IMR-90 (cell line): ENCODE measurements around the gene PPP1R2. TPM values are rescaled to one million over a fixed set of nuclear protein-coding genes. Genes with fewer than 3 reads are reported as not detected.

Source experiments
- ATAC-seq: fragments of 200-7000 bp; cut with Tn5 transposase; 2 replicates; pipeline ENCODE4 v1.9.1; 2020; ENCODE audit warnings: low read depth, mild to moderate bottlenecking, moderate library complexity
- Bru-seq: library from RNA; stranded (reverse); fragments of 400-500 nt; gene quantifications from one replicate; lab custom pipeline; 2021; lab: Mats Ljungman, UMichigan
- BruChase-seq, 2 experiments: library from RNA; stranded (reverse); fragments of 400-500 nt; gene quantifications; one replicate each; lab custom pipeline; 2021; lab: Mats Ljungman, UMichigan
- BruUV-seq: library from RNA; stranded (reverse); fragments of 400-500 nt; replicated peaks from 2 replicates; lab custom pipeline; 2021; lab: Mats Ljungman, UMichigan
- CTCF ChIA-PET: fragments of 300-600 bp; formaldehyde crosslinking; extraction: SDS; loops from one replicate; lab custom pipeline; 2021; ENCODE audit warnings: antibody characterized with exemption; lab: Yijun Ruan, JAX
- POLR2A ChIA-PET: fragments of 300-600 bp; sonication (Branson Sonifier 250); formaldehyde crosslinking; loops from one replicate; lab custom pipeline; 2022; ENCODE audit warnings: antibody characterized with exemption; ENCODE audit not compliant: unreplicated experiment; lab: Charles Lee
- DNase-seq: peaks from one replicate; pipeline ENCODE4 v3.0.0; 2013
- H2AFZ ChIP-seq: replicated peaks from 2 replicates; pipeline ENCODE3; 2013; ENCODE audit warnings: low read length, mild to moderate bottlenecking; ENCODE audit not compliant: poor library complexity
- H2AK5ac ChIP-seq: 2 replicates; pipeline ENCODE4 v1.6.1; 2013; ENCODE audit warnings: low read depth, low read length, inconsistent platforms
- H2AK9ac ChIP-seq: replicated peaks from 2 replicates; pipeline ENCODE3; 2013; ENCODE audit warnings: mild to moderate bottlenecking, low read depth, low read length, moderate library complexity; ENCODE audit not compliant: poor library complexity
- H2BK120ac ChIP-seq: 2 replicates; pipeline ENCODE4 v1.6.1; 2013; ENCODE audit warnings: low read depth, low read length, inconsistent platforms
- H2BK15ac ChIP-seq: 3 replicates; pipeline ENCODE4 v1.6.1; 2013; ENCODE audit warnings: low read depth, low read length, inconsistent platforms
- H2BK20ac ChIP-seq: 2 replicates; pipeline ENCODE4 v1.6.1; 2013; ENCODE audit warnings: low read depth, mild to moderate bottlenecking, inconsistent platforms, low read length, moderate library complexity
- H2BK5ac ChIP-seq: 2 replicates; pipeline ENCODE4 v1.6.1; 2013; ENCODE audit warnings: mild to moderate bottlenecking, low read depth, low read length, inconsistent platforms; ENCODE audit not compliant: poor library complexity, severe bottlenecking
- H3K14ac ChIP-seq: replicated peaks from 2 replicates; pipeline ENCODE4 v1.6.1; 2013; ENCODE audit warnings: low read depth, low read length, inconsistent platforms
- H3K18ac ChIP-seq: 2 replicates; pipeline ENCODE4 v1.6.1; 2013; ENCODE audit warnings: low read depth, low read length, control low read depth
- H3K23ac ChIP-seq: 2 replicates; pipeline ENCODE4 v1.6.1; 2013; ENCODE audit warnings: low read depth, low read length, inconsistent platforms
- H3K27ac ChIP-seq: 2 replicates; pipeline ENCODE4 v1.5.1; 2013; ENCODE audit warnings: mild to moderate bottlenecking, control low read depth, low read length; ENCODE audit not compliant: insufficient read depth
- H3K27me3 ChIP-seq: 2 replicates; pipeline ENCODE4 v1.6.1; 2013; ENCODE audit warnings: low read length; ENCODE audit not compliant: control insufficient read depth, insufficient read depth
- H3K36me3 ChIP-seq: 2 replicates; pipeline ENCODE4 v1.6.1; 2013; ENCODE audit warnings: low read length, mixed read lengths; ENCODE audit not compliant: control insufficient read depth, insufficient read depth
- H3K4ac ChIP-seq: 2 replicates; pipeline ENCODE4 v1.6.1; 2013; ENCODE audit warnings: low read depth, low read length, inconsistent platforms
- H3K4me1 ChIP-seq: 2 replicates; pipeline ENCODE4 v1.6.1; 2013; ENCODE audit warnings: low read length, mixed read lengths; ENCODE audit not compliant: control insufficient read depth, insufficient read depth
- H3K4me2 ChIP-seq: 2 replicates; pipeline ENCODE4 v1.6.1; 2013; ENCODE audit warnings: low read depth, mild to moderate bottlenecking, control low read depth, low read length, moderate library complexity
- H3K4me3 ChIP-seq: 2 replicates; pipeline ENCODE4 v1.5.1; 2013; ENCODE audit warnings: low read depth, mild to moderate bottlenecking, control low read depth, low read length, moderate library complexity; ENCODE audit not compliant: insufficient read depth
- H3K56ac ChIP-seq: 2 replicates; pipeline ENCODE4 v1.6.1; 2013; ENCODE audit warnings: low read length, inconsistent platforms; ENCODE audit not compliant: insufficient read depth; ENCODE audit errors: extremely low read depth
- H3K79me1 ChIP-seq, 2 experiments: 2 replicates each; pipeline ENCODE4 v1.6.1; 2013; ENCODE audit warnings: low read length in 2 of 2, inconsistent platforms in 1 of 2, low read depth in 1 of 2
- H3K9ac ChIP-seq: 2 replicates; pipeline ENCODE4 v1.6.1; 2013; ENCODE audit warnings: low read depth, low read length, control low read depth
- H3K9me1 ChIP-seq: 2 replicates; pipeline ENCODE4 v1.6.1; 2013; ENCODE audit warnings: low read length, inconsistent platforms; ENCODE audit not compliant: insufficient read depth
- H3K9me3 ChIP-seq: 2 replicates; pipeline ENCODE4 v1.6.1; 2013; ENCODE audit warnings: low read length; ENCODE audit not compliant: control insufficient read depth, insufficient read depth
- H4K20me1 ChIP-seq: 2 replicates; pipeline ENCODE4 v1.6.1; 2013; ENCODE audit warnings: low read length, inconsistent platforms; ENCODE audit not compliant: insufficient read depth
- H4K5ac ChIP-seq: 2 replicates; pipeline ENCODE4 v1.6.1; 2013; ENCODE audit warnings: mild to moderate bottlenecking, low read depth, low read length, control low read depth
- H4K8ac ChIP-seq, 2 experiments: 2 replicates each; pipeline ENCODE4 v1.6.1; 2013; ENCODE audit warnings: low read depth in 2 of 2, low read length in 2 of 2, control low read depth in 1 of 2, inconsistent platforms in 1 of 2
- H4K91ac ChIP-seq: 2 replicates; pipeline ENCODE4 v1.6.1; 2013; ENCODE audit warnings: low read depth, low read length, inconsistent platforms; ENCODE audit not compliant: insufficient read depth
- BHLHE40 ChIP-seq: fragments of 150-350 bp; IDR thresholded peaks from 2 replicates; pipeline ENCODE4 v1.6.1; 2016; ENCODE audit warnings: mild to moderate bottlenecking, low read depth, low read length
- MAZ ChIP-seq: IDR thresholded peaks from 2 replicates; pipeline ENCODE4 v1.6.1; 2012; ENCODE audit warnings: low read depth, mild to moderate bottlenecking, low read length, improper control_type of control experiment, moderate library complexity, borderline replicate concordance
- MXI1 ChIP-seq: IDR thresholded peaks from 2 replicates; pipeline ENCODE4 v1.6.1; 2012; ENCODE audit warnings: low read depth, mild to moderate bottlenecking, low read length, moderate library complexity, borderline replicate concordance
- POLR2A ChIP-seq: IDR thresholded peaks from 2 replicates; pipeline ENCODE4 v1.6.1; 2012; ENCODE audit warnings: mild to moderate bottlenecking, low read depth, low read length
- SMC3 ChIP-seq: fragments of 150-350 bp; IDR thresholded peaks from 2 replicates; pipeline ENCODE4 v1.6.1; 2016; ENCODE audit warnings: low read depth, mild to moderate bottlenecking, antibody characterized with exemption, low read length, moderate library complexity
- USF2 ChIP-seq: fragments of 150-350 bp; IDR thresholded peaks from 2 replicates; pipeline ENCODE4 v1.6.1; 2017; ENCODE audit warnings: mild to moderate bottlenecking, antibody characterized with exemption, low read length, low read depth
- WGBS, 2 experiments: methylation state at CpG; one replicate each; pipeline versions ENCODE4 v1.1.5 to v1.1.7; 2013; ENCODE audit warnings: missing lambda C conversion rate in 2 of 2; ENCODE audit not compliant: insufficient read length in 1 of 2; ENCODE audit errors: extremely low coverage in 2 of 2; 5-methylcytosine and 5-hydroxymethylcytosine counted together
- dilution Hi-C: fragments of 300-500 bp; cut with HindIII; formaldehyde crosslinking; loops from one replicate; pipeline ENCODE4 v1.14.3; 2018; ENCODE audit warnings: low sequenced_read_pairs; ENCODE audit not compliant: unreplicated experiment
- in situ Hi-C: fragments of 300-500 bp; cut with MboI; formaldehyde crosslinking; loops from 3 replicates; pipeline ENCODE4 v1.14.3; 2019; ENCODE audit warnings: low sequenced_read_pairs, inconsistent platforms, mixed read lengths
- intact Hi-C: fragments of 100-400 bp; cut with micrococcal nuclease; formaldehyde crosslinking; loops from 2 replicates; pipeline ENCODE4 v1.10.0; 2022
- long read RNA-seq: library from polyadenylated mRNA; unstranded; transcript quantifications from one replicate; pipeline ENCODE4 v2.0.0, GENCODE V29; 2021; ENCODE audit not compliant: unreplicated experiment
- polyA plus RNA-seq, 3 experiments: library from polyadenylated mRNA; depleted of rRNA; stranded (reverse); fragments of >200 nt; gene quantifications; 2 replicates each; pipeline ENCODE4 v1.2.3, GENCODE V29; 2012; ENCODE audit warnings: low replicate concordance in 1 of 3
- total RNA-seq: library from RNA; depleted of rRNA; stranded (reverse); fragments of >200 nt; gene quantifications from 2 replicates; pipeline ENCODE4 v1.2.3, GENCODE V29; 2012; rRNA removed

PPP1R2 gene
- total RNA-seq (36.0 and 55.3 TPM in 2 replicates), polyA plus RNA-seq (2012; rRNA removed) (9.2 and 12.1 TPM in 2 replicates), Bru-seq, nascent RNA (percentile 78 among the genes with signal in this experiment), BruChase-seq, experiment 1, labeled RNA remaining after a 6-hour chase (percentile 80 among the genes with signal in this experiment), BruChase-seq, experiment 2, labeled RNA remaining after a 2-hour chase (percentile 71 among the genes with signal in this experiment)
- 16.0 and 21.1 TPM in 2 replicates for polyA plus RNA-seq (2012; cell fraction: cytosol; rRNA removed)
- polyA plus RNA-seq (2012; cell fraction: nucleus; rRNA removed; ENCODE audit: low replicate concordance) = 5.1 and 11.0 TPM in 2 replicates
- long read RNA-seq, transcript PPP1R2-206 (6 exons, 3,450 nt) = major isoform, 145 of 154 reads
- long read RNA-seq, partial matches to known transcripts = 2 of 154 reads
- long read RNA-seq, other reads (novel, unspliced or antisense) = 4 of 154 reads

GRCh38 chr3:195542698-195543499, at the start of gene PPP1R2:
Gene PPP1R2, minus strand, starts transcription at chr3:195543325. Its CDS starts 300 bp downstream, at chr3:195543025.
- peak; percentile 86 for DNase-seq
- dilution Hi-C loops = no loop called here

More at GRCh38 chr3:195542698-195543499, at the start of gene PPP1R2:
- no peak within 1 kb of the TSS for H2BK15ac ChIP-seq
- H3K9ac ChIP-seq = peak within 1 kb of the TSS; percentile 82
- peak within 1 kb of the TSS; percentile 93 for H2AFZ ChIP-seq
- H3K27ac ChIP-seq = peak within 1 kb of the TSS; percentile 70
- ChIA-PET POLR2A (interaction anchor here (0.6 to 0.7 kb wide), 2 partner anchors 176 to 860 kb away, joined by 14 to 19 read pairs; no protein-coding TSS in a partner anchor), CTCF (interaction anchor here (1.2 kb wide), 1 partner anchor 272 kb away, joined by 6 read pairs; the partner anchor contains the start of gene XXYLT1)
- no peak within 1 kb of the TSS for H4K5ac ChIP-seq
- peak within 1 kb of the TSS; percentile 61 for H2BK5ac ChIP-seq
- H2BK120ac ChIP-seq = no peak within 1 kb of the TSS
- peak within 1 kb of the TSS; percentile 69 for H3K14ac ChIP-seq
- H3K79me1 ChIP-seq = peaks cover 15 to 38% of the 10 kb centered on the region in 2 experiments; a peak in 3 of 4 replicates
- TF ChIP-seq POLR2A (peak; percentile 96), BHLHE40 (no peak), SMC3 (no peak), USF2 (0 out of 2 replicates have a peak, but pooled peaks have one; percentile 1), MXI1 (0 out of 2 replicates have a peak, but pooled peaks have one; percentile 22), MAZ (peak; percentile 86; the same call in 1 of the 2 replicates)
- 1% methylated on average over 39 of the region's 95 CpGs; no CpG with 5 or more reads in 1 of the 2 experiments for WGBS, 2 experiments
- peak within 1 kb of the TSS in 1 of 2 experiments; percentile 84; a peak in 2 of 4 replicates for H4K8ac ChIP-seq
- peak within 1 kb of the TSS; percentile 10; the same call in 1 of the 2 replicates for H3K18ac ChIP-seq
- in situ Hi-C loops = no loop called here
- H3K36me3 ChIP-seq = 0 out of 2 replicates have a peak, but pooled peaks cover 1% of the 10 kb centered on the region
- peak within 1 kb of the TSS; percentile 83 for H3K4me3 ChIP-seq
- H3K4me1 ChIP-seq = peaks cover 4% of the 10 kb centered on the region
- peak within 1 kb of the TSS; percentile 84 for H3K23ac ChIP-seq
- peaks cover 10% of the 10 kb centered on the region for H3K9me1 ChIP-seq
- peak; percentile 96 for ATAC-seq
- H2AK5ac ChIP-seq = no peak within 1 kb of the TSS
- H3K4me2 ChIP-seq = peak within 1 kb of the TSS; percentile 93
- BruUV-seq = no TSS peak
- H4K91ac ChIP-seq = 0 out of 2 replicates have a peak within 1 kb of the TSS, but pooled peaks have one; percentile 37
- H2AK9ac ChIP-seq = no peak within 1 kb of the TSS
- H3K4ac ChIP-seq = peak within 1 kb of the TSS; percentile 78
- intact Hi-C loops = no loop called here
- no peak within 1 kb of the TSS for H2BK20ac ChIP-seq
- H3K56ac ChIP-seq = peak within 1 kb of the TSS; percentile 5
- H4K20me1 ChIP-seq = peaks cover 28% of the 10 kb centered on the region
- H3K27me3 ChIP-seq = peaks cover 4% of the 10 kb centered on the region; the same call in 1 of the 2 replicates
- no peaks in the 10 kb centered on the region for H3K9me3 ChIP-seq
